AML-193 (cell line): ENCODE data around the gene ARHGAP44.
A peak's percentile ranks its signal among the peaks of the same experiment; 100 is the strongest.

Source experiments
- DNase-seq, 2 experiments: peaks; one replicate each; lab custom pipeline; 2025; lab: John Stamatoyannopoulos, UW

ARHGAP44 gene

GRCh38 chr17:13025687-13026086 lies 236.4 kb downstream of the ARHGAP44 start:
- no peak for DNase-seq

DNA sequence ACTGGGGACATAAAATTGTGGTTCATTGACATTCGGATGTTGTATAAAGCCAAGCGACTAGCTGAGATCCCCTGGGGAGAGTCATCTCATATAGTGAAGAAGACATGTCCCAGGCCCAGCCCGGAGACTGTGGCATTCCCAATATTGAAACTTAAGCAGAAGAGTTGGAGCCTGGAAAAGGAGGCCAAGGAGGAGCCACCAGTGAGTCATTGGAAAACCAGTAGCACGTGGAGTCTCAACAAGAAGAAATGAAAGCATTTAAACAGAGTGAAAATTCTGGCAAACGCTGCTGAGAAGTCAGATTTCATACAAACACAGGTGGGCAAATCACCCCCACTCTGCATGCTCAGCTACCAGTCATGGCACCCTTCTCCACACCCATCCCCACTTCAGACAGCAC lies 237.9 kb downstream of the ARHGAP44 start:
- no peak for DNase-seq

GRCh38 chr17:13029340-13029739 lies 240.0 kb downstream of the ARHGAP44 start:
- DNase-seq, result no peak

- DNase-seq, result no peak
Measured at GRCh38 chr17:13030056-13030455, 240.8 kb downstream of the ARHGAP44 start.

GRCh38 chr17:13030459-13031300 lies 241.4 kb downstream of the ARHGAP44 start:
- peak; percentile 1 to 9 for DNase-seq

GRCh38 chr17:13031718-13032350 lies 242.5 kb downstream of the ARHGAP44 start:
- DNase-seq, result peak; percentile 0 to 17

- DNase-seq, result no peak
Measured at GRCh38 chr17:13035420-13035819, 246.1 kb downstream of the ARHGAP44 start.

GRCh38 chr17:13036751-13037150 lies 247.5 kb downstream of the ARHGAP44 start:
- no peak for DNase-seq

- no peak for DNase-seq
Measured at GRCh38 chr17:13038931-13039665, 249.8 kb downstream of the ARHGAP44 start.
